ENCODE data around the gene TRIM2.

TRIM2 gene

DNA sequence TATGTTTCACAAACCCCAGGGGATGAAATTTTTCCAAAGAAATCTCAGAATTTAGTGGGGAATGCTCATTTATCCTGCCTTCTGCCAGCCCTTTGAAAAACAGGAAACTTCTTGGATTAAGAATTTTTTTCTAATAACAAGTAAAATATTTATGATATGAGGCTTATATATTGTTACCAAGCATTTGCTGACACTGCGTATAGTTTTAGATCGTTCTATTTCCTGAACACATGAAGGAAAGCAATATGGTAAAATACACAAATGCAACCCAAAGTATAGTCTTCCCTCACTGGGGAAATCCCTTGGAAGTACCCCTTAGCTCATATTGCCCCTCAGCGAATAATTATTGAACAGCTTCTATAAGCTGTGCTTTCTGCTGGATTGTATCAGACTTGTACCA is 85.9 kb downstream of the TRIM2 start:
- no peak for DNase-seq

GRCh38 chr4:153291562-153291961 is 87.3 kb downstream of the TRIM2 start:
- no peak for DNase-seq

DNA sequence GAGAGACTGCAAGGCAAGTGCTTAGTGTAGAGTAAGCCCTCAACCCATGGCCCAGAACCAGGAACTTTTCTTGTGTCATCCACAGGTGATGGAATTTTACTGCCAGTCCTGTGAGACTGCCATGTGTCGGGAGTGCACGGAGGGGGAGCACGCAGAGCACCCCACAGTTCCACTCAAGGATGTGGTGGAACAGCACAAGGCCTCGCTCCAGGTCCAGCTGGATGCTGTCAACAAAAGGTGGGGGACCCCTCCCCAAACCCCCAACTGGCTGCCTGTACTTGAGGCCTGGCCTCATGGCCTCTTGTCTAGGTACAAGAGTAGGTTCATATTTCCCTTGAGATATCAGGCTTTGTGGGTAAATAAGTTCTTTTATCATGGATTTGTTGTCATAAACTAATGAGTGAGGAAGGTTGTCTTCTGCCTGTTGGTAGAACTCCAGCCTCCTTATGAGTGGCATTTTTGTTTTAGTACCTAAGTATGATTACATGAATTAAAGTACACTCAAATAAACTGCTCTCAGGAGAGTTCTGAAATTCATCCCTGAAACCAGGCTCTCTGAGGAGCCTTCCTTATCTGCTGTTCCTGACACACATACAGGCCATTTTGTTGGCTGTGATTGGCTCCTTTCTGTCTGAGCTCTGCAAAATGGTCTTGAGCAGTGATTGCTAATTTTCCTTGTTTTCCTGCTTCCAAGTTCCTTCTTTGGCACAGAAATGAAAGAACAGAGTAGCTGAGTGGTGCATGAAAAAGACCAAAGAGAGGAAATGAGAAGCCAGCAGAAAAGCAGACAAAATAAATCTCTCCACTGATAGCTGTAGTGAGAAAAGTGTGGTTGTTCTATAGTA is 88.9 kb downstream of the TRIM2 start:
- DNase-seq: no peak

DNA sequence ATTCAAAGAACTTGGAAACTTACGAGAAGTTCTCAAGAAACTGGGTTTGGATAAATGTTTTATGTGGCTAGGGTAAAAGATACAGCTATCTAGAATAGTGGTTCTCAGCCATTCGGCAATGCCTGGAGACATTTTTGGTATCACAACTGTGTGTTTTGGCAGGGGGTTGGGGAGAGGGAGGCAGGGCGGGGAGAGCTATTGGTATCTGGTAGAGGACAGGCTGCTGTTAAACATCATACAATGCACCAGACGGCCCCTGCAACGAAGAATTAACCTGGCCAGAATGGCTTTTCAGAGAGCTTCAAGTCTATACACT is 89.5 kb downstream of the TRIM2 start:
- no peak for DNase-seq

DNA sequence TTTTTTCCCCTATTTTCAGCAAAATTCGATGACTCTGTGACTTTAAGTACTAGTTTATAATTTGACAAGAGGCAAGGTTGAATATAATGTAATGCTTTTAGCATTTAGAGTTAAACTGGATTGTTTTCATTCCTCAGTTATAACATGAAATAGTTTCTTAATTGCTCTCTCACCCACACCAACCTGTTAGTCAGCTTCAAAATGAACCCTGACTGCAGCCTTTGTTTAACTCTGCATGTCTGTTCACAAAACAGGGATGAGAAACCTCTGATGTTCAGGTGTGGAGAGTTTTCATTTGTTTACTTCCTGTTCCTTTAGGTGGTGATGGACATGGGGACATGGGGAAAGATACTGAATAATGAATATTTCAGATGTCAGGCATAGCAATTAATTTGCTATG is 90.4 kb downstream of the TRIM2 start:
- DNase-seq: no peak

- DNase-seq: no peak
Observed at GRCh38 chr4:153295131-153295755, 91.0 kb downstream of the TRIM2 start.

- DNase-seq: no peak
Observed at GRCh38 chr4:153296040-153296823, 92.0 kb downstream of the TRIM2 start.

- DNase-seq: no peak
Observed at GRCh38 chr4:153297116-153297515, 92.9 kb downstream of the TRIM2 start.

- DNase-seq: no peak
Observed at GRCh38 chr4:153310793-153311192, 106.5 kb downstream of the TRIM2 start.

DNA sequence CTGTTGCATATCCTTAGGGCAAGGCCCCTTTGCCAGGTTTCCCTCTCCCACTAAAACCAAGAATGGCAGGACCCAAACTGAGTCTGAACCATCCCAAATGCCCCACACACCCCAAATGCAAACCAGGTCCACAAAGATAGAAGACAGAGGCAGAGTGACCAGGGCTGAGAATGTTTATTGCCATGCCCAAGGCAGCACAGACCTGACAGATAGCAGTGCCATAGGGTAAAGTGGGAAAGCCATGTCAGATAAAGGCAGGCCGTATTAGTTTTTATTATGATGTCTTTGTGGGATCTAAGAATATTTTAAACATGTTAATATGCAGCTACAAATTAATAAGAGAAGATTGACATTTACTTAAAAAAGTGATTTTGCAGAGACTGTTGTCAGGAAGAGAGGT is 110.7 kb downstream of the TRIM2 start:
- DNase-seq: no peak

DNA sequence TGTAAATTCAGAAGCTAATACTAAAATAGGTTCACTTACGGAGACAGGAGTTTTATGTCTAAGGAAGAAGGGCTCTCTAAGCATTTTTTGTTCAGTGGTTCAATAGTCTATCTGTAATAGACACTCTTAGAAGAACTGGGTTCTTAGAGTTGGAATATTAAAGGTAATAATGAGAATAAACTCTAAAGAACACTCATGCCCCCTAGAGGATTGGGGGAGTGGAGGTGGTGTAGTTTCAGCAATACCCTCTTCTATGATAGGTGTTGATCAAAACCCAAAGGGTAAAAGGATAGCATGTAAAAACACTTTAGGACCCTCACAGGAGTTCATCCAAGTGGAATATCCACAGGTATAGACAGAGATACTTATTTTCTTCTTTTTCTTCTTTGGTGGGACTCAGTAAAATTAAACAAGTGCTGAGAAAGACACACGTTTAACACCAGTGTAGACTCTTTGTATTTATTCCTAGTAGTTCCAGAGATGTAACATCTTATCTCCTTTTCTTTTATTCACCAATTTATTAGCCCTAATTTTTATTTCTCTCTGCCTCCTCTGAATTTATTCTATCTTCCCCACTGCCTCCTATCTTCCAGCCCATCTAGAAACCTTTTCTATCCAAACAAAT is 114.6 kb downstream of the TRIM2 start:
- DNase-seq: peak; percentile 46

DNA sequence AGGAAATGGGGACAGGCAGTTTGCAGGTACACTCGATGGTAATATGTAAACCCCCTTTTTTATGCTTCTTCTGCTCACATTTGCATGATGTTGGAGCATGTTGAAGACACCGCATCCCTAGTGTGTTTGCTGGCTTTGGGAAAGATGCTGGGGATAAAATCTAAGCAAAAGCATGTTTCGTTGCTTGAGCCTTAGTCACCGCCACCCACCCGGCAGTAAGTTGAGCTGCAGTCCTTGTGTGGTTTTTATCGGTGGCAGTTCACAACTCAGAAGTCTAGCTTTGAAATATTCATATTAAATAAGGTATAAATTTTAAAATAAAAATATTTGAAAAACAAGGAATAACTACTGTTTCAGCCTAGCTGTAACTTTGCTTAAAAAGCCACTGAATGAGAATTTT is 118.5 kb downstream of the TRIM2 start:
- no peak for DNase-seq

DNA sequence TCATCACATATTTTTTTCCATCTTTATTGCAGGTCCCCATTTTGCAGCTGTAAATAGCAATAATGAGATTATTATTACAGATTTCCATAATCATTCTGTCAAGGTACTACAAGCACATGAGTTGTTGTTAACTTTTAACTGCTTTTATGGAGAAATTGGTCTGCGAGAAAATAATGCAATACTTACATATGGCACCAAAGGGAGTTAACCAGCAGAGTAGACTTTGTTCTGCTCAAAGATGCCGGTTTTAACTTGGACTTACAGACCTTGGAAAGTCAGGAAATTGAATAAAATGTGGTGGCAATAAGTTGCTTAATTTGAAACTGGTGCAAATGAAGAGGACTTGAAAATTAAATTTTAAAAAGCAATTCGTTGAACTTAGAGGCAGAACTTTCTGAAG is 119.8 kb downstream of the TRIM2 start:
- DNase-seq: no peak

DNA sequence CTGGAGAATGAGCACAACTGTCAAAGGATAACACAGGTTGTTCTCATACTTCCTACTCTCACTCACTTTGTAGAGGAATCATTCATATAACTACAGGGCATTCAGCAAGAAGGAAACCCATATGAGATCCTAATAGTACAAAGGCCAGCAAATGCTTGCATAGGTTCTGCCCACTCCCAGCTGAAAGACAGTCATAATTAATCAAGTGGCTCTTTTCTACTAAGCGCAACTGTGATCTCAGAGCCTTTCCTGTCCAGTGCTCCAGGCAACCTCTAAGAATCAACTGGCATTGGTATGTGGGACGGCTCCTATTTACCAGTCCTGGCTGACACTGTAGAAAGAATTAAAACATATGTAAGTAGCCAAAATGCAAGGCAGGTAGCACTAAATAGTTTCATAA is 121.3 kb downstream of the TRIM2 start:
- DNase-seq: no peak

- no peak for DNase-seq
Observed at GRCh38 chr4:153326513-153326912, 122.3 kb downstream of the TRIM2 start.

DNA sequence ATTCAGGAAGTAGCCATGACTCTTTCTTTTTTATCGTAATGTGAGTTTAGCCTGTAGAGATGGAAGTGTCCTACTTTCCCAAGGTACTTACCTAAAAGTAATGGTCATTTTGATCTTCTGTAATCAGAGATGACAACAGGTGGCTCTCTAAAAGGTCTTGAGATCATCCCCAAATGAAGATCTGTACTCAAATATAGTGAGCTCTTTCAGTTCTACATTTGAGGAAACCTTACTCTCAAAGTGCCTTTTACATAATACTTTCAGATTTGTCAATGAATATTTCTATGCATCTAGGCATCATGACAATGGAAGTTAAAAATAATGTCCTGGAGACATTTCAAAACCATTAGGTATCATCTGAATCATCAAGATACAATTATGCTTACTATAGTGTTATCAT is 123.0 kb downstream of the TRIM2 start:
- peak; percentile 7 for DNase-seq

DNA sequence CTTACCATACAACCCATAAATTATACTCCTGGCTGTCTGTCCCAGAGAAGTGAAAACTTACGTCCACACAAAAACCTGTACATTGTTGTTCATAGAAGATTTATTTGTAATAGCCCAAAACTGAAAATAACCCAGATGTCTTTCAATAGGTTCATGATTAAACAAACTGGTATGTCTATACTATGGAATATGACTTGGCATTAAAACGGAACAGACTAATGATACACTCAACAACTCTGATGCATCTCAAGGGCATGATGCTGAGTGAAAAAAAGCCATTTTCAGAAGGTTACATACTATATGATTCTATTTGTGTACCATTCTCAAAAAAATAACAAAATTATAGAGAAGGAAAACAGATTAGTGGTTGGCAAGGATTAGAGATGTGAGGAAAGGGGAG is 128.7 kb downstream of the TRIM2 start:
- no peak for DNase-seq

DNA sequence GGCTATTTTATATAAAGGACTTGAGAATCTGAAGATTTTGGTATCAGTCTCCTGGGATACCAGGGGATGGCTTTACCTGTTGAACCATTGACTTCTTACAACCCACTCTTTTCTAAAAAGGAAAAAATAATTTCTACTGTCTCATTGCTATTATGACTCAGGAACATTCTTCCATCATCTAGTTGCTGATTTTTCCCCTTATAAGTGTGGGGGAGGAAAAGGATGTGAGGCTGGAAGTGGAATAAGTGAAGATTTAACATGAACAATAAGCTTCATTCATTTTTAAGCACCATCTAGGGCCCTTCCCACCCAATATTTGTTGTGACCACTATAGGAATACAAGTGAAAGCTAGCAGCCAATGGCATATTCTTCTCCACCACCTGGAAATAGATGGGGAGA is 129.6 kb downstream of the TRIM2 start:
- DNase-seq: no peak

DNA sequence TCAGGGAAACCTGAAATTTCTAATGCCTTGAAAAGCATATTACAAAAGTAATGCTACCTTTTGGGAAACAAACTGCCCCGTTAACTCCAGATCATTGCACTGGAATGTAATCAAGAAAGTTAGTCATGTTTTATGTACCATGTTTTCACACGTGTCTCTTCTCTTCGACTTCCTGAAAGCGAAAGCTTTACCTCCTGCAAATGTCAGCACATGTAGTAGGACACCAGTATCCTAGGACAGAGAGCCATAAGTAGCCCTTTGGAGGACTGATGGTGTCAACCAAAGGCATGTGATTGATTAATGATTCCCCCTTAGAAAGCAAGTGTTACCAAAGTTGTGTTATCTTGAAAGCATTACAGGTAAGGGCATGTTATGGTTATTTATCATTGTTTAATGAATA is 131.4 kb downstream of the TRIM2 start:
- DNase-seq: no peak

GRCh38 chr4:153337686-153338085 is 133.4 kb downstream of the TRIM2 start:
- DNase-seq: no peak

- peak; percentile 73 for DNase-seq
Observed at GRCh38 chr4:153341575-153342090, 137.4 kb downstream of the TRIM2 start.

DNA sequence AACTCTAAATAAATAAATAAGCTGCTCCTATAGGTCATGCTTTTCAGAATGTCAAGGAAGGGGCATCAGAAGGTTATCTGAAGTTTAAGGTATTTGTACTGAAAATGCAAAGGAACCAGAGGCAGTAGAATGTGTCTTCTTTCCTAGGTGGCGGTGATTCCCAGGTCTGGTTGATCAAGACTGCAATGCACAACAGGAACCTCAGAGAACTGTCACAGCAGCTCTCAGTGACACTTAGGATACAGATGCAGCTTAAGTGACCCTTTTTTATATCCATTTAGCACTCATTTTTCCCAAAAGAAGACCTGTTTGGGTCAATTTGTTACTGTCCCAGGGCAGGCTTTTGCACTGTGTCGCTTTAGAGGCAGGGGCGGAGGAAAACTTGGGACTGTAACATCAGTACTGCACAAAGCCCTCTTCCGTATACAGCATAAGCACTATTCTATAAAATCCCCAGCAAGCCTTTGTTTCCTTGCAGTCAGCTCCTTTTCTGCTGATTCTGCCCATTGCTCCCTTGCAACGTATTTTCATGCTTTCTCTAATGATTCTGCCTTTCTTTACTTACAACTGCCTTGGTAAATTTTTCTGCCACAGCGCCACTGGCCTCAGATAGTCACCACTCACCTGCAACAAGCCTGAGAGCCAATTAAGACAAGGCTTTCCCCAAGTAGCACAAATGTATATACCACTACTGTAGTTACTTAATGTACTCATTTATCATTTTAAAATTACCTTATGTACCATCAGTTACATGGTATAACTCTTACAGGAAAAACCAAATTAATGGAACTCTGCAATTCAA is 138.7 kb downstream of the TRIM2 start:
- no peak for DNase-seq

Measured in inflammatory macrophage treated with lipopolysaccharide for 4 hours (primary cell).